HCT116 (cell line): ENCODE data around the gene SRSF7. TPM values are rescaled to one million over a fixed set of nuclear protein-coding genes. Genes with fewer than 3 reads are reported as not detected.

ENCODE experiments used
- ATAC-seq: fragments of 200-7000 bp; cut with Tn5 transposase; 2 replicates; pipeline ENCODE4 v1.9.1; 2020; ENCODE audit warnings: mild to moderate bottlenecking, moderate library complexity
- BruUV-seq: library from RNA; stranded (reverse); fragments of 400-500 nt; replicated peaks from 2 replicates; lab custom pipeline; 2021; lab: Mats Ljungman, UMichigan
- CTCF ChIA-PET: fragments of 300-600 bp; sonication (Branson Sonifier 250); formaldehyde crosslinking; loops from one replicate; lab custom pipeline; 2021; ENCODE audit warnings: antibody characterized with exemption; lab: Charles Lee
- POLR2A ChIA-PET: fragments of 300-600, 350-600 bp; sonication (Branson Sonifier 250); formaldehyde crosslinking; loops from one replicate; lab custom pipeline; 2021; ENCODE audit warnings: antibody characterized with exemption; lab: Charles Lee
- RAD21 ChIA-PET, 2 experiments: fragments of 300-600 bp; sonication (Branson Sonifier 250); formaldehyde crosslinking; loops; one replicate each; lab custom pipeline; 2023; ENCODE audit warnings: low total read pairs in 2 of 2; ENCODE audit not compliant: uncharacterized antibody in 2 of 2, unreplicated experiment in 2 of 2, low non-redundant PET in 1 of 2; lab: Charles Lee
- DNase-seq: peaks from one replicate; pipeline ENCODE4 v3.0.0-alpha.2; 2010; ENCODE audit warnings: low read depth, low spot score
- H2AFZ ChIP-seq: fragments of 200-600 bp; shearing (Covaris generic), sonication (generic); 2 replicates; pipeline ENCODE4 v1.6.1; 2017; ENCODE audit warnings: low read depth, mixed run types, mixed read lengths, antibody characterized with exemption, low read length; ENCODE audit not compliant: poor library complexity, severe bottlenecking
- H3K27ac ChIP-seq: 2 replicates; pipeline ENCODE4 v1.5.1; 2012; ENCODE audit warnings: low read depth, low read length
- H3K27me3 ChIP-seq: fragments of 200-600 bp; sonication (generic); 2 replicates; pipeline ENCODE4 v1.6.1; 2016; ENCODE audit warnings: mixed run types, low read length, mixed read lengths; ENCODE audit not compliant: insufficient read depth
- H3K36me3 ChIP-seq, 2 experiments: fragments of 200-500 bp in 1 of 2; fragments of 200-600 bp in 1 of 2; sonication (Bioruptor generic) in 1 of 2; sonication (generic) in 1 of 2; 2 replicates each; pipeline versions ENCODE4 v1.5.1 to v1.6.1; 2014 to 2016; ENCODE audit warnings: low read length in 2 of 2, inconsistent platforms in 1 of 2, mixed read lengths in 1 of 2, mixed run types in 1 of 2; ENCODE audit not compliant: insufficient read depth in 2 of 2, control insufficient read depth in 1 of 2
- H3K4me1 ChIP-seq, 2 experiments: fragments of 200-600 bp in 1 of 2; sonication (generic) in 1 of 2; 2 replicates each; pipeline versions ENCODE4 v1.5.1 to v1.6.1; 2012 to 2017; ENCODE audit warnings: low read length in 2 of 2, inconsistent platforms in 1 of 2, mild to moderate bottlenecking in 1 of 2, mixed read lengths in 1 of 2, mixed run types in 1 of 2, moderate library complexity in 1 of 2; ENCODE audit not compliant: insufficient read depth in 2 of 2, control insufficient read depth in 1 of 2
- H3K4me2 ChIP-seq: fragments of 200-600 bp; sonication (generic); 2 replicates; pipeline ENCODE4 v1.6.1; 2017; ENCODE audit warnings: mixed run types, low read length, mixed read lengths
- H3K4me3 ChIP-seq, 2 experiments: fragments of 200-600 bp in 1 of 2; sonication (generic) in 1 of 2; replicated peaks in 1 of 2; 2 replicates each; pipeline ENCODE4 v1.5.1; 2011 to 2016; ENCODE audit warnings: low read length in 2 of 2, control low read depth in 1 of 2, low read depth in 1 of 2, mild to moderate bottlenecking in 1 of 2, mixed read lengths in 1 of 2, mixed run types in 1 of 2
- H3K79me2 ChIP-seq: fragments of 200-600 bp; sonication (generic); 2 replicates; pipeline ENCODE4 v1.6.1; 2017; ENCODE audit warnings: mild to moderate bottlenecking, mixed run types, low read length, moderate library complexity, mixed read lengths; ENCODE audit not compliant: insufficient read depth
- H3K9ac ChIP-seq: fragments of 200-600 bp; sonication (generic); 2 replicates; pipeline ENCODE4 v1.6.1; 2016; ENCODE audit warnings: low read length, mixed read lengths
- H3K9me2 ChIP-seq: fragments of 200-600 bp; sonication (generic), shearing (Covaris generic); 2 replicates; pipeline ENCODE4 v1.6.1; 2017; ENCODE audit warnings: mixed run types, mild to moderate bottlenecking, moderate library complexity; ENCODE audit not compliant: insufficient read depth
- H3K9me3 ChIP-seq, 2 experiments: fragments of 200-500 bp in 1 of 2; fragments of 200-600 bp in 1 of 2; sonication (Bioruptor generic) in 1 of 2; sonication (generic) in 1 of 2; 2 replicates each; pipeline ENCODE4 v1.6.1; 2014 to 2017; ENCODE audit warnings: low read length in 2 of 2, mixed read lengths in 2 of 2, inconsistent platforms in 1 of 2, low read depth in 1 of 2, mild to moderate bottlenecking in 1 of 2, mixed run types in 1 of 2, moderate library complexity in 1 of 2; ENCODE audit not compliant: control insufficient read depth in 1 of 2, insufficient read depth in 1 of 2
- H4K20me1 ChIP-seq: fragments of 200-600 bp; sonication (generic), shearing (Covaris generic); 2 replicates; pipeline ENCODE4 v1.6.1; 2017; ENCODE audit warnings: mixed run types, mild to moderate bottlenecking, moderate library complexity; ENCODE audit not compliant: insufficient read depth
- ATF3 ChIP-seq: IDR thresholded peaks from 2 replicates; pipeline ENCODE4 v1.6.1; 2012
- CBX3 ChIP-seq: IDR thresholded peaks from 2 replicates; pipeline ENCODE4 v1.6.1; 2012; ENCODE audit warnings: low read depth
- CEBPB ChIP-seq: IDR thresholded peaks from 2 replicates; pipeline ENCODE4 v1.6.1; 2012; ENCODE audit warnings: low read depth
- CTCF ChIP-seq, 3 experiments: fragments of 200-600 bp in 1 of 3; sonication (generic) in 1 of 3; IDR thresholded peaks in 2 of 3; conservative IDR thresholded peaks in 1 of 3; 2 replicates each; pipeline ENCODE4 v1.5.1; 2012 to 2017; ENCODE audit warnings: low read depth in 2 of 3, low read length in 2 of 3, antibody characterized with exemption in 1 of 3, borderline replicate concordance in 1 of 3, control low read depth in 1 of 3, mild to moderate bottlenecking in 1 of 3, mixed read lengths in 1 of 3, mixed run types in 1 of 3, moderate library complexity in 1 of 3; ENCODE audit not compliant: insufficient read depth in 1 of 3
- EGR1 ChIP-seq: IDR thresholded peaks from 2 replicates; pipeline ENCODE4 v1.6.1; 2012; ENCODE audit warnings: low read depth
- ELF1 ChIP-seq: IDR thresholded peaks from 2 replicates; pipeline ENCODE4 v1.6.1; 2012; ENCODE audit warnings: low read depth, borderline replicate concordance
- EZH2 ChIP-seq: fragments of 200-600 bp; sonication (generic); IDR thresholded peaks from 2 replicates; pipeline ENCODE4 v1.6.1; 2017; ENCODE audit warnings: antibody characterized with exemption, mixed run types
- EZH2phosphoT487 ChIP-seq: fragments of 200-600 bp; IDR thresholded peaks from 2 replicates; pipeline ENCODE4 v1.6.1; 2018; ENCODE audit warnings: antibody characterized with exemption, borderline replicate concordance
- JUND ChIP-seq: IDR thresholded peaks from 2 replicates; pipeline ENCODE4 v1.6.1; 2012
- POLR2A ChIP-seq: IDR thresholded peaks from 2 replicates; pipeline ENCODE4 v1.7.0; 2011; ENCODE audit warnings: borderline replicate concordance; ENCODE audit not compliant: insufficient read depth, insufficient read length; ENCODE audit errors: extremely low read depth
- POLR2AphosphoS5 ChIP-seq: IDR thresholded peaks from 2 replicates; pipeline ENCODE4 v1.6.1; 2011; ENCODE audit warnings: mild to moderate bottlenecking, low read depth, low read length, moderate library complexity
- TCF7L2 ChIP-seq: IDR thresholded peaks from 2 replicates; pipeline ENCODE4 v1.7.0; 2011; ENCODE audit warnings: borderline replicate concordance, inconsistent platforms; ENCODE audit not compliant: insufficient read depth, insufficient read length; ENCODE audit errors: extremely low read depth
- YY1 ChIP-seq: IDR thresholded peaks from 2 replicates; pipeline ENCODE4 v1.6.1; 2011; ENCODE audit warnings: low read length, low read depth, moderate library complexity, mild to moderate bottlenecking; ENCODE audit not compliant: insufficient replicate concordance; ENCODE audit errors: extremely low read depth
- ZNF274 ChIP-seq: fragments of 200-500 bp; sonication (Bioruptor generic); IDR thresholded peaks from 2 replicates; pipeline ENCODE4 v1.6.1; 2014; ENCODE audit warnings: mild to moderate bottlenecking, low read depth, low read length, inconsistent platforms
- intact Hi-C: fragments of 100-400 bp; cut with micrococcal nuclease; formaldehyde crosslinking; loops from 2 replicates; pipeline ENCODE4 v1.10.0; 2022
- total RNA-seq: library from RNA; stranded (reverse); gene quantifications from one replicate; pipeline ENCODE4 v1.2.1, GENCODE V29; 2021; ENCODE audit not compliant: unreplicated experiment

Gene SRSF7
- total RNA-seq, 1 experiment from 2014 or later, result 215 TPM

- no peak overlapping the region for H3K4me2 ChIP-seq
- no peaks in the 10 kb centered on the region for H3K27me3 ChIP-seq
- DNase-seq (no peak), ATAC-seq (no peak)
- no peaks in the 10 kb centered on the region for H3K9me2 ChIP-seq
- ChIA-PET CTCF (no interaction called here), RAD21 (interaction anchor here in 1 of 2 experiments (0.7 kb wide), 1 partner anchor 154 kb away, joined by 7 read pairs; no protein-coding TSS in a partner anchor), POLR2A (interaction anchor here (3.5 kb wide), 1 partner anchor 15 kb away, joined by 26 read pairs; the partner anchor contains the start of gene SRSF7)
- no peaks in the 10 kb centered on the region for H3K9me3 ChIP-seq
- H3K79me2 ChIP-seq, result peaks cover 29% of the 10 kb centered on the region
- peaks cover 6 to 22% of the 10 kb centered on the region in 2 experiments; a peak in 3 of 4 replicates for H3K36me3 ChIP-seq
- BruUV-seq, result no TSS peak
- H4K20me1 ChIP-seq, result no peaks in the 10 kb centered on the region
- no peak overlapping the region for H2AFZ ChIP-seq
- no peak overlapping the region for H3K27ac ChIP-seq
- no peak overlapping the region for H3K9ac ChIP-seq
- H3K4me1 ChIP-seq, result no peaks in the 10 kb centered on the region
- no peak overlapping the region for H3K4me3 ChIP-seq
- no peak for TF ChIP-seq ZNF274
- intact Hi-C loops, result no loop called here
Observed at GRCh38 chr2:38735999-38736320, 15.2 kb downstream of the SRSF7 start.

GRCh38 chr2:38734299-38735058 lies 16.7 kb downstream of the SRSF7 start:
- ChIA-PET RAD21 (interaction anchor here in 1 of 2 experiments (0.9 kb wide), 1 partner anchor 9 kb away, joined by 5 read pairs; no protein-coding TSS in a partner anchor), POLR2A (interaction anchor here (0.7 to 3.5 kb wide), 2 partner anchors 16 to 392 kb away, joined by 3 to 26 read pairs; partner anchors contain the start of gene SRSF7)
- no peak for TF ChIP-seq CEBPB
- TF ChIP-seq JUND, result no peak
- no peak for TF ChIP-seq EZH2phosphoT487
- no peak for TF ChIP-seq EGR1
- no peak for TF ChIP-seq ATF3
- no peak for TF ChIP-seq CBX3
- TF ChIP-seq CTCF (IDR thresholded peaks at IDR 0.05 in 2 of 3, conservative IDR thresholded peaks at IDR 0.05 in 1 of 3; ENCODE audit: borderline replicate concordance in 1 of 3, insufficient read depth in 1 of 3, low read depth in 2 of 3, low read length in 2 of 3), result no peak
- TF ChIP-seq YY1, result no peak
- no peak for TF ChIP-seq EZH2
- TF ChIP-seq ELF1, result no peak
- TF ChIP-seq POLR2A, result no peak
- no peak for TF ChIP-seq POLR2AphosphoS5
- no peak for TF ChIP-seq TCF7L2
- TF ChIP-seq, all 23 proteins: peak for 0
- peaks cover 6 to 17% of the 10 kb centered on the region in 2 experiments; a peak in 3 of 4 replicates for H3K36me3 ChIP-seq
- intact Hi-C loops, result no loop called here
- H3K27me3 ChIP-seq, result no peaks in the 10 kb centered on the region
- no peak overlapping the region for H3K4me2 ChIP-seq
- H3K79me2 ChIP-seq, result peaks cover 17% of the 10 kb centered on the region
- CTCF ChIA-PET, result interaction anchor here (0.7 kb wide), 1 partner anchor 994 kb away, joined by 3 read pairs; no protein-coding TSS in a partner anchor
- no peaks in the 10 kb centered on the region for H3K9me2 ChIP-seq
- no peak overlapping the region for H3K27ac ChIP-seq
- no peak overlapping the region for H3K4me3 ChIP-seq
- no peaks in the 10 kb centered on the region for H3K4me1 ChIP-seq
- no peak overlapping the region for H2AFZ ChIP-seq
- H3K9me3 ChIP-seq, result no peaks in the 10 kb centered on the region
- ATAC-seq (no peak), DNase-seq (no peak)
- no peak overlapping the region for H3K9ac ChIP-seq
- BruUV-seq, result TSS peak; percentile 82
- no peaks in the 10 kb centered on the region for H4K20me1 ChIP-seq
